ENCODE data around the gene SAP25. TPM values are rescaled to one million over a fixed set of nuclear protein-coding genes. Genes with fewer than 3 reads are reported as not detected.
A peak's percentile ranks its signal among the peaks of the same experiment; 100 is the strongest.

Gene SAP25
- total RNA-seq, 6 donors from 2014 or later = 1.2 to 18.9 (median 12.7) TPM

- no peak for ATAC-seq (ENCODE audit: low FRiP score in 2 of 2)
Observed at GRCh38 chr7:100609958-100610357, 36.3 kb upstream of the SAP25 start.

GRCh38 chr7:100607111-100607510 lies 33.4 kb upstream of the SAP25 start:
- Histone ChIP-seq H3K4me3 (no peak overlapping the region), H3K27ac (no peak overlapping the region), H3K36me3 (no peaks in the 10 kb centered on the region), H3K27me3 (no peaks in the 10 kb centered on the region), H3K4me1 (peaks cover 15 to 45% (median 29%) of the 10 kb centered on the region in 4 donors), H3K9me3 (no peaks in the 10 kb centered on the region)
- WGBS, 2 donors = 84 to 90% methylated on average over 8 of the region's 8 CpGs
- no peak for TF ChIP-seq EP300 (IDR thresholded peaks at IDR 0.05)
- TF ChIP-seq POLR2AphosphoS5 (IDR thresholded peaks at IDR 0.05) = no peak
- no peak for TF ChIP-seq POLR2A (IDR thresholded peaks at IDR 0.05)
- no peak for TF ChIP-seq CTCF (IDR thresholded peaks at IDR 0.05)
- no peak for DNase-seq
- no peak for ATAC-seq (ENCODE audit: low FRiP score in 2 of 2)

More at GRCh38 chr7:100609958-100610357, 36.3 kb upstream of the SAP25 start:
- H3K4me1 ChIP-seq = peaks cover 16 to 28% (median 18%) of the 10 kb centered on the region in 4 donors
- H3K4me3 ChIP-seq = no peak overlapping the region
- no peak overlapping the region for H3K27ac ChIP-seq
- TF ChIP-seq EP300 (IDR thresholded peaks at IDR 0.05) (no peak), POLR2AphosphoS5 (IDR thresholded peaks at IDR 0.05) (no peak), CTCF (IDR thresholded peaks at IDR 0.05) (no peak), POLR2A (IDR thresholded peaks at IDR 0.05) (no peak)
- H3K27me3 ChIP-seq = no peaks in the 10 kb centered on the region
- 83 to 91% methylated on average over 5 of the region's 5 CpGs for WGBS, 2 donors
- no peak for DNase-seq
- H3K9me3 ChIP-seq = no peaks in the 10 kb centered on the region
- H3K36me3 ChIP-seq = peaks cover 0 to 3% (median under 1%) of the 10 kb centered on the region in 4 donors

- H3K9me3 ChIP-seq = no peaks in the 10 kb centered on the region
- peaks cover 15 to 45% (median 29%) of the 10 kb centered on the region in 4 donors for H3K4me1 ChIP-seq
- no peak overlapping the region for H3K27ac ChIP-seq
- ATAC-seq (ENCODE audit: low FRiP score in 2 of 2) (no peak), DNase-seq (no peak)
- no peaks in the 10 kb centered on the region for H3K36me3 ChIP-seq
- no peaks in the 10 kb centered on the region for H3K27me3 ChIP-seq
- WGBS, 2 donors = 89 to 93% methylated on average over 9 to 12 of the region's 12 CpGs
- H3K4me3 ChIP-seq = no peak overlapping the region
- TF ChIP-seq POLR2AphosphoS5 (IDR thresholded peaks at IDR 0.05) = no peak
- TF ChIP-seq CTCF (IDR thresholded peaks at IDR 0.05) = no peak
- TF ChIP-seq EP300 (IDR thresholded peaks at IDR 0.05) = no peak
- TF ChIP-seq POLR2A (IDR thresholded peaks at IDR 0.05) = no peak
Observed at GRCh38 chr7:100606313-100606712, 32.6 kb upstream of the SAP25 start.

- no peaks in the 10 kb centered on the region for H3K9me3 ChIP-seq
- H3K4me3 ChIP-seq = peak overlapping the region in 3 of 4 donors; percentile 71 to 89 (median 79)
- TF ChIP-seq CTCF (IDR thresholded peaks at IDR 0.05) = no peak
- TF ChIP-seq POLR2AphosphoS5 (IDR thresholded peaks at IDR 0.05) = no peak
- TF ChIP-seq POLR2A (IDR thresholded peaks at IDR 0.05) = no peak
- no peak for TF ChIP-seq EP300 (IDR thresholded peaks at IDR 0.05)
- H3K27ac ChIP-seq = peak overlapping the region; percentile 59 to 88 (median 76)
- H3K4me1 ChIP-seq = peaks cover 15 to 42% (median 29%) of the 10 kb centered on the region in 4 donors
- ATAC-seq (ENCODE audit: low FRiP score in 2 of 2) (peak; percentile 12 to 42), DNase-seq (peak; percentile 62 to 89)
- H3K27me3 ChIP-seq = no peaks in the 10 kb centered on the region
- H3K36me3 ChIP-seq = no peaks in the 10 kb centered on the region
- WGBS, 2 donors = 10 to 17% methylated on average over 30 to 51 of the region's 68 CpGs
Observed at GRCh38 chr7:100604976-100605911, 31.5 kb upstream of the SAP25 start.
